ENCODE data around the gene PLXDC2. TPM values are rescaled to one million over a fixed set of nuclear protein-coding genes. Genes with fewer than 3 reads are reported as not detected.

Gene PLXDC2
- total and polyA plus RNA-seq, 2 donors (not counting 1 experiment from before 2014, with no cell fraction given): 0.07 TPM

- H3K27me3 ChIP-seq (replicated peaks in 1 of 4; ENCODE audit: control extremely low read depth in 1 of 4, control insufficient read depth in 3 of 4, insufficient read depth in 4 of 4, low read length in 3 of 4): no peaks in the 10 kb centered on the region
- no peaks in the 10 kb centered on the region for H3K36me3 ChIP-seq (replicated peaks in 1 of 2; ENCODE audit: control extremely low read depth in 1 of 2, control insufficient read depth in 1 of 2, extremely low read depth in 1 of 2, insufficient read depth in 2 of 2, low read length in 1 of 2)
- H3K9ac ChIP-seq (ENCODE audit: low read length): no peak overlapping the region
- Mint-ChIP-seq H3K27ac (no peak overlapping the region), H3K9me3 (ENCODE audit: insufficient read depth) (no peaks in the 10 kb centered on the region), H3K27me3 (no peaks in the 10 kb centered on the region), H3K4me3 (no peak overlapping the region), H3K4me1 (no peaks in the 10 kb centered on the region)
- no peak overlapping the region for H3K4me2 ChIP-seq (replicated peaks; ENCODE audit: low read depth, low read length, poor library complexity, severe bottlenecking)
- H3K27ac ChIP-seq (ENCODE audit: low read length in 2 of 2): no peak overlapping the region
- intact Hi-C loops (cut with micrococcal nuclease): no loop called here
- ChIA-PET POLR2A (no interaction called here), CTCF (no interaction called here)
- H4K20me1 ChIP-seq (ENCODE audit: control insufficient read depth, insufficient read depth, low read length, poor library complexity, severe bottlenecking): no peaks in the 10 kb centered on the region
- ATAC-seq (ENCODE audit: low read depth) (no peak), DNase-seq (no peak)
- H2AFZ ChIP-seq (ENCODE audit: insufficient read depth, low read depth, low read length, poor library complexity, severe bottlenecking): no peak overlapping the region
- TF ChIP-seq EZH2 (IDR thresholded peaks at IDR 0.05; ENCODE audit: borderline replicate concordance, insufficient read depth, low read depth, low read length, poor library complexity, severe bottlenecking) (no peak), CTCF (IDR thresholded peaks at IDR 0.05) (no peak)
- no CpG with 5 or more reads among the region's 1 CpG for WGBS (ENCODE audit: insufficient coverage)
- no peak overlapping the region for H3K4me3 ChIP-seq (ENCODE audit: control extremely low read depth in 1 of 5, extremely low read depth in 1 of 5, insufficient read depth in 1 of 5, low read depth in 2 of 5, low read length in 4 of 5)
- H3K79me2 ChIP-seq (ENCODE audit: control insufficient read depth, insufficient read depth, low read length): no peaks in the 10 kb centered on the region
- no peaks in the 10 kb centered on the region for H3K4me1 ChIP-seq (ENCODE audit: control insufficient read depth in 2 of 2, insufficient read depth in 2 of 2, low read length in 2 of 2)
- peaks cover 0 to 2% (median 0%) of the 10 kb centered on the region in 3 donors for H3K9me3 ChIP-seq (ENCODE audit: control extremely low read depth in 1 of 3, control insufficient read depth in 2 of 3, insufficient read depth in 1 of 3, low read length in 2 of 3)
These were observed 424.4 kb downstream of the PLXDC2 start for GRCh38 chr10:20240643-20241042.

- DNase-seq: no peak
- H3K27me3 Mint-ChIP-seq: no peaks in the 10 kb centered on the region
- no peak overlapping the region for H3K27ac ChIP-seq (ENCODE audit: low read length in 2 of 2)
- no peaks in the 10 kb centered on the region for H3K4me1 Mint-ChIP-seq
- no peak for ATAC-seq (ENCODE audit: low read depth)
- H3K9me3 Mint-ChIP-seq (ENCODE audit: insufficient read depth): no peaks in the 10 kb centered on the region
- H3K4me1 ChIP-seq (ENCODE audit: control insufficient read depth in 2 of 2, insufficient read depth in 2 of 2, low read length in 2 of 2): no peaks in the 10 kb centered on the region
- H3K9me3 ChIP-seq (ENCODE audit: control extremely low read depth in 1 of 3, control insufficient read depth in 2 of 3, insufficient read depth in 1 of 3, low read length in 2 of 3): peaks cover 0 to 4% (median 0%) of the 10 kb centered on the region in 3 donors
- no peak overlapping the region for H3K4me3 ChIP-seq (ENCODE audit: control extremely low read depth in 1 of 5, extremely low read depth in 1 of 5, insufficient read depth in 1 of 5, low read depth in 2 of 5, low read length in 4 of 5)
- H3K79me2 ChIP-seq (ENCODE audit: control insufficient read depth, insufficient read depth, low read length): no peaks in the 10 kb centered on the region
- 71% methylated on average over 1 of the region's 3 CpGs for WGBS (ENCODE audit: insufficient coverage)
- intact Hi-C loops (cut with micrococcal nuclease): no loop called here
- no peaks in the 10 kb centered on the region for H3K36me3 ChIP-seq (replicated peaks in 1 of 2; ENCODE audit: control extremely low read depth in 1 of 2, control insufficient read depth in 1 of 2, extremely low read depth in 1 of 2, insufficient read depth in 2 of 2, low read length in 1 of 2)
- no peaks in the 10 kb centered on the region for H3K27me3 ChIP-seq (replicated peaks in 1 of 4; ENCODE audit: control extremely low read depth in 1 of 4, control insufficient read depth in 3 of 4, insufficient read depth in 4 of 4, low read length in 3 of 4)
- H3K9ac ChIP-seq (ENCODE audit: low read length): no peak overlapping the region
- no peak overlapping the region for H2AFZ ChIP-seq (ENCODE audit: insufficient read depth, low read depth, low read length, poor library complexity, severe bottlenecking)
- ChIA-PET CTCF (no interaction called here), POLR2A (interaction anchor here (0.7 kb wide), 1 partner anchor 21 kb away, joined by 3 read pairs; no protein-coding TSS in a partner anchor)
- no peaks in the 10 kb centered on the region for H4K20me1 ChIP-seq (ENCODE audit: control insufficient read depth, insufficient read depth, low read length, poor library complexity, severe bottlenecking)
- H3K4me3 Mint-ChIP-seq: no peak overlapping the region
- H3K4me2 ChIP-seq (replicated peaks; ENCODE audit: low read depth, low read length, poor library complexity, severe bottlenecking): no peak overlapping the region
- no peak overlapping the region for H3K27ac Mint-ChIP-seq
- TF ChIP-seq EZH2 (IDR thresholded peaks at IDR 0.05; ENCODE audit: borderline replicate concordance, insufficient read depth, low read depth, low read length, poor library complexity, severe bottlenecking) (no peak), CTCF (IDR thresholded peaks at IDR 0.05) (no peak)
These were observed 431.2 kb downstream of the PLXDC2 start for GRCh38 chr10:20247454-20247853.

Measured in B cell (primary cell).